Astrocyte (in vitro differentiated cells and primary cell): ENCODE results near the gene NTM. TPM values are rescaled to one million over a fixed set of nuclear protein-coding genes. Genes with fewer than 3 reads are reported as not detected.
A peak's percentile ranks its signal among the peaks of the same experiment; 100 is the strongest.

Experiments
- DNase-seq: peaks from one replicate; pipeline ENCODE4 v3.0.0-alpha.2; 2010; ENCODE audit warnings: low read depth
- FAIRE-seq: peaks from 2 replicates; lab custom pipeline; 2011; peaks lifted over from hg19 to GRCh38; lab: Jason Lieb, UNC
- H2AFZ ChIP-seq: 2 replicates; pipeline ENCODE4 v1.6.0; 2012; ENCODE audit warnings: low read depth, low read length, inconsistent platforms
- H3K27ac ChIP-seq: 2 replicates; pipeline ENCODE4 v1.5.1; 2011; ENCODE audit warnings: low read depth, low read length, inconsistent platforms
- H3K27me3 ChIP-seq: 2 replicates; pipeline ENCODE4 v1.6.0; 2011; ENCODE audit warnings: low read length, inconsistent platforms; ENCODE audit not compliant: insufficient read depth
- H3K36me3 ChIP-seq: 2 replicates; pipeline ENCODE4 v1.5.1; 2011; ENCODE audit warnings: low read length, inconsistent platforms; ENCODE audit not compliant: insufficient read depth
- H3K4me1 ChIP-seq: 2 replicates; pipeline ENCODE4 v1.5.1; 2011; ENCODE audit warnings: low read length, inconsistent platforms; ENCODE audit not compliant: insufficient read depth
- H3K4me2 ChIP-seq: 2 replicates; pipeline ENCODE4 v1.6.0; 2012; ENCODE audit warnings: low read length, inconsistent platforms
- H3K4me3 ChIP-seq: 2 replicates; pipeline ENCODE4 v1.5.1; 2011; ENCODE audit warnings: low read depth, mild to moderate bottlenecking, low read length, inconsistent platforms; ENCODE audit not compliant: insufficient read depth
- H3K79me2 ChIP-seq: 2 replicates; pipeline ENCODE4 v1.6.0; 2012; ENCODE audit warnings: mild to moderate bottlenecking, low read length, inconsistent platforms; ENCODE audit not compliant: insufficient read depth
- H3K9ac ChIP-seq: 2 replicates; pipeline ENCODE4 v1.6.0; 2012; ENCODE audit warnings: mild to moderate bottlenecking, low read length, inconsistent platforms
- H3K9me3 ChIP-seq: 2 replicates; pipeline ENCODE4 v1.5.1; 2012; ENCODE audit warnings: low read depth, mild to moderate bottlenecking, low read length, inconsistent platforms; ENCODE audit not compliant: insufficient read depth
- H4K20me1 ChIP-seq: 2 replicates; pipeline ENCODE4 v1.6.0; 2012; ENCODE audit warnings: low read length, inconsistent platforms; ENCODE audit not compliant: insufficient read depth
- H3K27ac Mint-ChIP-seq: one replicate; pipeline ENCODE4 v1.8.0; 2021; ENCODE audit warnings: mild to moderate bottlenecking, mixed read lengths; ENCODE audit not compliant: unreplicated experiment
- H3K27me3 Mint-ChIP-seq: one replicate; pipeline ENCODE4 v1.8.0; 2021; ENCODE audit warnings: low read depth, mixed read lengths; ENCODE audit not compliant: unreplicated experiment
- H3K36me3 Mint-ChIP-seq: one replicate; pipeline ENCODE4 v1.8.0; 2021; ENCODE audit warnings: low read depth, mixed read lengths; ENCODE audit not compliant: unreplicated experiment
- H3K4me1 Mint-ChIP-seq: one replicate; pipeline ENCODE4 v1.8.0; 2021; ENCODE audit warnings: low read depth, mixed read lengths; ENCODE audit not compliant: unreplicated experiment
- H3K4me3 Mint-ChIP-seq: one replicate; pipeline ENCODE4 v1.8.0; 2021; ENCODE audit warnings: mild to moderate bottlenecking, moderate library complexity, mixed read lengths; ENCODE audit not compliant: unreplicated experiment
- H3K9me3 Mint-ChIP-seq: one replicate; pipeline ENCODE4 v1.8.0; 2021; ENCODE audit warnings: mild to moderate bottlenecking, mixed read lengths; ENCODE audit not compliant: unreplicated experiment
- CTCF ChIP-seq: IDR thresholded peaks from 2 replicates; pipeline ENCODE4 v1.5.1; 2011; ENCODE audit warnings: low read depth, mild to moderate bottlenecking, inconsistent platforms, low read length, moderate library complexity; ENCODE audit not compliant: insufficient read depth
- EZH2 ChIP-seq: IDR thresholded peaks from 2 replicates; pipeline ENCODE4 v1.6.1; 2012; ENCODE audit warnings: mild to moderate bottlenecking, low read length, inconsistent platforms; ENCODE audit not compliant: insufficient read depth
- total RNA-seq: library from RNA; stranded (reverse); gene quantifications from 2 replicates; pipeline ENCODE4 v1.2.1, GENCODE V29; 2021

The NTM gene
- total RNA-seq, 1 donor from 2014 or later = 98.2 TPM

- Histone ChIP-seq H3K4me2 (no peak overlapping the region), H3K36me3 (no peaks in the 10 kb centered on the region), H3K79me2 (no peaks in the 10 kb centered on the region), H3K9ac (no peak overlapping the region), H4K20me1 (no peaks in the 10 kb centered on the region), H2AFZ (no peak overlapping the region), H3K27me3 (peaks cover 2% of the 10 kb centered on the region), H3K4me1 (peaks cover 6% of the 10 kb centered on the region), H3K27ac (no peak overlapping the region), H3K4me3 (no peak overlapping the region), H3K9me3 (no peaks in the 10 kb centered on the region)
- no peaks in the 10 kb centered on the region for H3K36me3 Mint-ChIP-seq
- peaks cover 2% of the 10 kb centered on the region for H3K27me3 Mint-ChIP-seq
- peaks cover 12% of the 10 kb centered on the region for H3K4me1 Mint-ChIP-seq
- no peak overlapping the region for H3K4me3 Mint-ChIP-seq
- DNase-seq (no peak), FAIRE-seq (no peak)
- TF ChIP-seq EZH2 (no peak), CTCF (no peak)
- no peak overlapping the region for H3K27ac Mint-ChIP-seq
- peaks cover 3% of the 10 kb centered on the region for H3K9me3 Mint-ChIP-seq
Observed at GRCh38 chr11:132342408-132342807, 972.0 kb downstream of the NTM start.

- H3K36me3 Mint-ChIP-seq = no peaks in the 10 kb centered on the region
- Histone ChIP-seq H3K27me3 (peaks cover 5% of the 10 kb centered on the region), H3K79me2 (no peaks in the 10 kb centered on the region)
Observed at GRCh38 chr11:132343445-132344175, 973.2 kb downstream of the NTM start.

More at GRCh38 chr11:132343445-132344175, 973.2 kb downstream of the NTM start:
- Mint-ChIP-seq H3K4me3 (peak overlapping the region; percentile 68), H3K9me3 (peaks cover 3% of the 10 kb centered on the region), H3K27me3 (peaks cover 7% of the 10 kb centered on the region), H3K27ac (peak overlapping the region; percentile 67), H3K4me1 (peaks cover 12% of the 10 kb centered on the region)
- H3K4me1 ChIP-seq = peaks cover 6% of the 10 kb centered on the region
- TF ChIP-seq EZH2 = no peak
- TF ChIP-seq CTCF = no peak
- no peaks in the 10 kb centered on the region for H3K9me3 ChIP-seq
- FAIRE-seq (no peak), DNase-seq (no peak)
- no peak overlapping the region for H3K27ac ChIP-seq
- H3K36me3 ChIP-seq = no peaks in the 10 kb centered on the region
- H3K9ac ChIP-seq = no peak overlapping the region
- no peaks in the 10 kb centered on the region for H4K20me1 ChIP-seq
- H3K4me3 ChIP-seq = no peak overlapping the region
- no peak overlapping the region for H2AFZ ChIP-seq
- no peak overlapping the region for H3K4me2 ChIP-seq
